ENCODE data around the gene NEURL3.

DNA sequence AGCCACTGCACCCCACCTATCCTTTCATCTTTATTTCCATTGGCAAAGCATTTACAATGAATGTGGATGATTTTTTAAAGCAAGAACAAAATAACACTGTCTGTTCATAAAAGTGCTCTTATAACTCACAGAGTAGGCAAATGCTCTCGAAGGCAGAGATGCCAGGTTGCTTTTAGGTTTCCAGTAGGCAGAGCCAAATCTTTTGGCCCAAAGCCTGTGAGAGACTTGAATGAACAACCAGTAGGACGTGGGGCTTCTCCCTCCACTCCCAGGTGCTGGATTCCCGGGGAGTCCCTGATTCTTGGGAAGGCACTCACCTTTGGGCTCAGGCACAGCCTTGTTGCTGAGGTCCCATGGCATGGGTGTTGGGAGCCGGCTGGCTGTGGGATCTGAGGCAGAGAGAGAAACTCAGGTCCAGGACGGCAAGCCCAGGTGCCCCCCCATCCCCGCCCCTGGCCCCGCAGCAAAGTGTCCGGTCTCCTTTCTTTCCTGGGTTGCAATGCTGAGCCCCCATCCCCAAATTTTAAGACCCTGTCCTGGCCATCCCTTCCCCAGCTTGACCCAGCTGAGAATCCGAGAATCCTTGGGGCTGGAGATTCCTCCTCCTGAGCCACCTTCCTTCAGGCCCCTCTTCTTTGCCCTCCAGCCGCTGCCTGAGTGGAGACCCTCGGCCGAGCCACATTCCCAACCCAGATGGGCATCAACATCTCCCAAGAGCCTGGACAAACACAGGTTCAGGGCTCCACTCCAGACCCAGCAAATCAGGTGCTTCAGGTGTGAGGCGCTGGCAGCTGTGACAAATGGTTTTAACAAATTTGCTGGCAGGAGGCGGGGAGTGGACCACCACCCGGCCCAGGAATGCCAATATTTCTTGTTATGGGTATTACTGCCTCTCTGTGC, 5.8 kb downstream of the NEURL3 start:
- no peak for TF ChIP-seq CTCF (IDR thresholded peaks at IDR 0.05)
- TF ChIP-seq POLR2A (IDR thresholded peaks at IDR 0.05) = no peak

All from testis (tissue), 2 donors.